HG03378 (cell line): ENCODE measurements around the gene OR51L1.

Experiments used
- ATAC-seq: cut with Tn5 transposase; IDR thresholded peaks from one replicate; pipeline ENCODE4 v1.9.1; 2021; ENCODE audit warnings: mild to moderate bottlenecking, moderate library complexity; ENCODE audit not compliant: unreplicated experiment

The OR51L1 gene

DNA sequence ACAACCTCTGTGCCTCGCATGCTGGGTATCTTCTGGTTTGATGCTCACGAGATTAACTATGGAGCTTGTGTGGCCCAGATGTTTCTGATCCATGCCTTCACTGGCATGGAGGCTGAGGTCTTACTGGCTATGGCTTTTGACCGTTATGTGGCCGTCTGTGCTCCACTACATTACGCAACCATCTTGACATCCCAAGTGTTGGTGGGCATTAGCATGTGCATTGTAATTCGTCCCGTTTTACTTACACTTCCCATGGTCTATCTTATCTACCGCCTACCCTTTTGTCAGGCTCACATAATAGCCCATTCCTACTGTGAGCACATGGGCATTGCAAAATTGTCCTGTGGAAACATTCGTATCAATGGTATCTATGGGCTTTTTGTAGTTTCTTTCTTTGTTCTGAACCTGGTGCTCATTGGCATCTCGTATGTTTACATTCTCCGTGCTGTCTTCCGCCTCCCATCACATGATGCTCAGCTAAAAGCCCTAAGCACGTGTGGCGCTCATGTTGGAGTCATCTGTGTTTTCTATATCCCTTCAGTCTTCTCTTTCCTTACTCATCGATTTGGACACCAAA lies 52.2 kb downstream of the OR51L1 start:
- ATAC-seq = no peak
